CMK (cell line): ENCODE results near the gene ZMYM5.
"Not testable (repeated sequence)": the region's sequence is repeated elsewhere in the genome, so short reads cannot be mapped to it uniquely, and the experiment has no call there.

Experiments used
- DNase-seq: peaks from one replicate; pipeline ENCODE4 v3.0.0-alpha.2; 2010; ENCODE audit warnings: low read depth

ZMYM5 gene

DNA sequence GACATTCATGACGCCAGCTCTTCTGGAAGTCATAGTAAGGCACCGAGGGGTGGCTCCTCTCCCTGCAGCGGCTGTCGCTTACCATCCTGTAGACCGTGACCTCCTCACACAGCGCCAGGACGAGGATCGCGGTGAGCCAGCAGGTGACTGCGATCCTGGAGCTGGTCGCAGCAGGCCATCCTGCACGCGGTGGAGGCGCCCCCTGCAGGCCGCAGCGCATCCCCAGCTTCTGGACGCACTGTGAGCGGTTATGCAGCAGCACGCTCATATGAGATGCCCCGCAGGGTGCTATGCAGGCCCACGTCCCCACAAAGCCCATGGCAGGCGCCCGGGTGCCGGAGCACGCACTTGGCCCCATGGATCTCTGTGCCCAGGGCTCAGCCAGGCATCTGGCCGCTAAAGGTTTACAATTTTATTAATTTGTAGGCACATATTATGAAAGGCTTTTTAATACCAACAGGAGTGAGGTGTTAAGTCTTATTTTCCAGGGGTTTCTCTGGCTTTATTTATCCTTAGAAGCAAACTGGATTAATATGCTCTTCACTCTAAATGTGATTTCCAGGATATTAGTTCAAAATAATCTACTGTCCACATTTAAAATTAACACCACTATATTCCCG, 45.1 kb downstream of the ZMYM5 start:
- DNase-seq = no peak

DNA sequence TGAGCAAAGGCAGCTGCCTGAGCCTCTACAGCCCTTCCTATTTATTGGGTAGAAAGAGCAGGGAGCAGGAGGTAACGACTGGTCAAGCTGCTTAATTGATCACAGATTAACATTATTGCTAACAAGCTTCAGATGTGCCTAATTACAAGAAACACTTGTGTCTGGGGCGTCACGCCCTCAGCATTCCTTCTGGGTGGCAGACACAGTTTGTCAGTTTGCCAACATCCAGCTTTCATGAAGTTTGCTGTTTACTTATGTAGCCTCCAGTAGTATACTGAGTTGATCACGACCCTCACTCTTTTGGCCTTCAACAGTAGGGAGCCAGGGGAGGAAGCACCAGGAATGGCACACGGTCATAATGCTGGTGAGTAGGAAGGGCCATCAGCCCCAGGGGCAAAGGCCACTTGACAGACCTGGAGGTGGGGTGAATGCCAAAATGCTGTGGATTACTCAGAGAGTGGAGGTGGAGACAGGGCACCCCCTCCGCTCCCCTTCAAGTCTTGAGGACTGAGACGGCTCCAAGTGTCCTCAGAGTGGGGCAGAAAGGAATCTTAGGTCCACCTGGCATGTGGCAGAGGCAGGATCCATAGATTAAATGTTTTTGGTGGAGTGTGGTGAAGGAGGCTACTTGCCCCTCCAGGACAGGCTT, 45.8 kb downstream of the ZMYM5 start:
- no peak for DNase-seq

DNA sequence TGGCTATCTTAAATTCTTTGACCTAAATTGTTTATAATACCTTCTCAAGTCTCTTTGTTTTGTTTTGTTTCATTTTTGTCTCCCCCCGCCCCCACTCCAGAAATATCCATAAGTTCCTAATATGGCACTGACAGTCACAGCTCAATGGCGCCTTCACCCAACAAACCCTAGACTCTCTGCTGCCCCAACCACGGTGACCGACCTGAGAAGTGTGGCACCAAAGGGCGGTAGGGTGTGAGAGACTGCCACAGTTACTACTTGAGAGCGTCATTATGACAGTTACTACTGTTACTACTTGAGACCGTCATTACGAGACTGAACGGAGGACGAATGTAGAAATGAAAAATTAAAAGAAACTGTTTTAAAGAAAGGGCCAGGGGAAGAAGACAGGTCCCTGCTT, 46.3 kb downstream of the ZMYM5 start:
- DNase-seq = no peak

DNA sequence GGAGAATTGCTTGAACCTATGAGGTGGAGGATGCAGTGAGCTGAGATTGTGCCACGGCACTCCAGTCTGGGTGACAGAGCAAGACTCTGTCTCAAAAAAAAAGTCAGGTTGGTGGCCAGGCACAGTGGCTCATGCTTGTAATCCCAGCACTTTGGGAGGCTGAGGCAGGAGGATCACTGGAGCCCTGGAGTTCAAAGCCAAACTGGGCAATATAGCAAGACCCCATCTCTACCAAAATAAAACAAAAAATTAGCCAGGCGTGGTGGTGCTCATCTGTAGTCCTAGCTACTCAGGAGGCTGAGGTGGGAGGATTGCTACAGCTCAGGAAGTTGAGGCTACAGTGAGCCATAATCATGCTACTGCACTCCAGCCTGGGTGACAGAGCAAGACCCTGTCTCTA, 47.6 kb downstream of the ZMYM5 start:
- not testable (repeated sequence) for DNase-seq

DNA sequence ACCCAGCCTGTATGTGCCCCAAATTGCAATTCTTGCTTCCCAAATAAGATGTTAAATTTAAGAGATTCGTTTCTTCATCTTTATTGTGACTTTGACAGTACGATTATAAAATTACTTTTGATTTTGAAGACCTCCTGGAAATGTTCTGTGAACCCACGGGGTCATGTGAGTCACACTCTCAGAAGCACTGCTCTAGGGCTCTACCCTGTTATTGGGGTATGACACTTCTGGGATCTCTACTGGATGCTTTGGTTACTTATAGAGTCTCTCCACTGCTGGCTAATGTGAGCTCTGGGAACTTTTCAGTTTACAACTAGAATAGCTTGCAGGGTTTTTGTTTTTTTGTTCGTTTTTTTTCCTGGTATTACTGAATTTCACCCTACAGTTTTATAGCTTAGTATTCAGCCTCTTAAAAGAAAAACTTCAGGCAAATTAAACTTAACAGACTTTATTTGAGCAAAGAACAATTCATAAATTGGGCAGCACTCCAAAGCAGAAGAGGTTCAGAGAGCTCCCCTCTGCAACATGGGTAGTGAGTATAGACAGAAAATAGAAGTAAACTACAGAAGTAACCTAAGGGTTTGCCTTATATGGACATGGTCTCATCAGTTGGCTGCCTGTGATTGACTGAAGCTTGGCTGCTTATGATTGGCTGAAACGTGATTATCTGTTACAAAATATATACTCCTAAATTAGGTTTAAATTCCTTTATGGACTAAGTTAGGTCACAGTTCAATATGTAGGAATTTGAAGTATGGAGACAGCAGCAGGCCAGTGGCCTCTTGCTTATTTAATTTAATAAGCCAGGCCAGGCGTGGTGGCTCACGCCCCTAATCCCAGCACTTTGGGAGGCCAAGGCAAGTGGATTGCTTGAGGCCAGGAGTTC, 52.2 kb downstream of the ZMYM5 start:
- DNase-seq = no peak

DNA sequence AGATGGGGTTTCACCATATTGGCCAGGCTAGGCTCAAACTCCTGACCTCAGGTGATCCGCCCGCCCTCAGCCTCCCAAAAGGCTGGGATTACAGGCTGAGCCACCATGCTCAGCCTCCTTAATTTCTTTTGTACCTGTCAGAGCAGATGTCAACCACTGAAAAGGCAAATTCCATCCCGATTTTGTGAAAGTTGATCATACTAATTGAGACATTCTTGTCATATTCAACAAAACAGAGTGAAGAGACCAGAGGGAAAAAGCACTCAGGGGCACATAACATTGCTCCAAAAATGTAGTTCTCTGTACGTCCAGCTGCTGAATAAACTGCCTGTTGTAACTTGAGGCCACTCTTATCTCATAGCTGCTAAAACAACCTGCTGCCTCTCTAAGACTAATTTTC, 53.3 kb downstream of the ZMYM5 start:
- no peak for DNase-seq

DNA sequence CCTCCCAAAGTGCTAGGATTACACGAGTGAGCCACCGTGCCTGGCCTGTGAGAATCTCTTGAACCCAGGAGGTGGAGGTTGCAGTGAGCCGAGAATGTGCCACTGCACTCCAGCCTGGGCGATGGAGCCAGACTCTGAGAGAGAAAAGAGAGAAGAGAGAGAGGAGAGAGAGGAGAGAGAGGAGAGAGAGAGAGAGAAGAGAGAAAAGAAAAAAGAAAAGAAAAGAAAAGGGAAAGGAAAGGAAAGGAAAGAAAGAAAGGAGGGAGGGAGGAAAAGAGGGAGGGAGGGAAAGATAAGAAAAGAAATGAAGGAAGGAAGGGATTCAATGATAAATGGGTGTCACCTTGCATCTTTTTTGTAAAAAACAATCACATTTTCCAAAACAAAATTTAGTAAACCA, 57.7 kb downstream of the ZMYM5 start:
- DNase-seq = no peak

DNA sequence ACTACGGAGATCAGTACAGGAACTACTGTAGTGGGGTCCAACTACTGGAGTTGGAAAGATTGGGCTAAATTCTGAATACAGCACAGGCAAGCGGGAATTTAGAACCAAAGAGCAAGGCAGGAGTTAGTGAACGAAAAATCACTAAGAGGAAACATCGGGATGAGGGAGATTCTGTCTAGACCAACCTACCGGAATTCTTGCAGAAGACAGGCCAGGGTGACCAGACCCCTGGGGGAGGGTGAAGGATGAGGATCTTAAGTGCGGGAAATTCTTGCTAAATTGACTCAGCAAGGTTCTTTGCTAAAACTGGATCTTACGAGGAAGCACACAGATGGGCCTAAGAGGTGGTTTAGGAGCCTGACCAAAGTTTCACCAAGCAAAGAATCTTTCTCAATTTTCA, 67.5 kb downstream of the ZMYM5 start:
- DNase-seq = no peak

DNA sequence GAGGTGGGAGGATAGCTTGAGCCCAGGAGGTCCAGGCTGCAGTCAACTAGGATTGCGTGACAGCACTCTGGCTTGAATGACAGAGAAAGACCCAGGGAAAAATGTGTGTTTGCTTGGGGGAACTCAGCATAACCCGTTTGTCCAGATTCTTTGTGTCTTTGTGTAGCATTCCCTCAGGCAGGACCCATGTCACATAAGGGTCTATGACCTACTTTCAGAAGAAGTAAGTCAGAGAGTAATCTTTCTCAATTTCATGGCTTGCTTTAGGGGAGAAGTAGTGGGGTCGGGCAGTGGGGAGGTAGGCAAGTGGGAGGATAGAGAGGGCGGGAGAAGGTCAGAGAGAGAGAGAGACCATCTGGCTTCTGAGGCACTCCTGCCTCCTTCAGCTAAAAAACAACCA, 68.8 kb downstream of the ZMYM5 start:
- no peak for DNase-seq

DNA sequence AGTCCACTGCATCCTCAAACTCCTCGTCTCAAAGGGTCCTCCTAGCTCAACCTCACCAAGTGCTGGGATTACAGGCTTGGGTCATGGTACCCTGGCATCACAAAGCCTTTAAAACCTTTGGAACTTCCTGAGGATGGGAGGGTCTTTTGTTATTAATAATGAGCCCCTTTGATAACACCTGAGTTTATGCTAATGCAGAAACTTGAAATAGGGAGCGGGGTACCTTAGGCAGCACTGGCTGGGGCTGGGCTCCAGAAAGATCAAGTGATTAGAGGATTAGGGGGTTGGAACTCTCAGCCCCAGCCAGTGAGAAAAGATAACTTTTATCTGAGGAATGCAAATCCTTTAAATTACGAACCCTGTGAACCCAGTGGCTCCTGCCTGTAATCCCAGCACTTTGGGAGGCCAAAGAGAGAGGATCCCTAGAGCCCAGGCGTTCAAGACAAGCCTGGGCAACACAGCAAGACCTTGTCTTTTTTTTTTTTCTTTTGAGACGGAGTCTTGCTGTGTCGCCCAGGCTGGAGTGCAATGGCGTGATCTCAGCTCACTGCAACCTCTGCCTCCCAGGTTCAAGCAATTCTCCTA, 71.4 kb downstream of the ZMYM5 start:
- no peak for DNase-seq

DNA sequence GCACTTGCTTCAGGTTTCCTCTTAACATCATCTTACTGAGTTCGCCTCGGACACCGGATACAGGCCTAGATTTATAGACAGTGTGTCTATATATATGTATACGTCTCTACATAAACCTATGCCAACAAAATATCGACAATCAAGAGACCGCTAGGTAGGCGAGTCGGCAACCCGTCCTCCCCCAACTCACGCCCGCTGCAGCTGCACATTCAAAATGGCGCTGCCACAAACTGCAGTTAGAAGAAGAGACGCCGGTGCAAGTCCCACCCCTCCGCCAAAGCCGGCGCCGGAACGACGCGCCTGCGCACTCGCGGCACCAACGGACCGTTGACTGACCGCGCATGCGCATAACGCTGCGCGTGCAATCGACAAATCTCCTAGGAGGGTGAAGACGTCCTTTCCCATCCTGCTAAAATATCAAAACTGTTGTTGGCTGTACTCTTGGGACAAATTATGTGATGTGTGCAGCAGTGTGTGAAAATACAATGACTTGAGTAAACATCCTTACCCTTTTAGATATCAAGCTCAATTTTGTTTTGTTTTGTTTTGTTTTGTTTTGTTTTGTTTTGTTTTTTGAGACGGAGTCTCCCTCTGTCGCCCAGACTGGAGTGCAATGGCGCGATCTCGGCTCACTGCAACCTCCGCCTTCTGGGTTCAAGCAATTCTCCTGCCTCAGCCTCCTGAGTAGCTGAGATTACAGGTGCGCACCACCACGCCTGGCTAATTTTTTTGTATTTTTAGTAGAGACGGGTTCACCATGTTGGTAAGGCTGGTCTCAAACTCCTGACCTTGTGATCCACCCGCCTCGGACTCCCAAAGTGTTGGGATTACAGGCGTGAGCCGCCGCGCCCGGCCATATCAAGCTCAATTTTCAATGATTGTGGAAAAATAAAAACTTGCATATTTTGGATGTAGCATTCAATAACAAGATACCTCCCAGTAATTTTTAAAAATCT, 80.4 kb downstream of the ZMYM5 start, which contains the start of gene PSPC1:
PSPC1 (minus strand) TSS at position 219 of the 956 bp plus-strand sequence; CDS start at position 31, 188 bp downstream.
- peak; percentile 56 for DNase-seq

DNA sequence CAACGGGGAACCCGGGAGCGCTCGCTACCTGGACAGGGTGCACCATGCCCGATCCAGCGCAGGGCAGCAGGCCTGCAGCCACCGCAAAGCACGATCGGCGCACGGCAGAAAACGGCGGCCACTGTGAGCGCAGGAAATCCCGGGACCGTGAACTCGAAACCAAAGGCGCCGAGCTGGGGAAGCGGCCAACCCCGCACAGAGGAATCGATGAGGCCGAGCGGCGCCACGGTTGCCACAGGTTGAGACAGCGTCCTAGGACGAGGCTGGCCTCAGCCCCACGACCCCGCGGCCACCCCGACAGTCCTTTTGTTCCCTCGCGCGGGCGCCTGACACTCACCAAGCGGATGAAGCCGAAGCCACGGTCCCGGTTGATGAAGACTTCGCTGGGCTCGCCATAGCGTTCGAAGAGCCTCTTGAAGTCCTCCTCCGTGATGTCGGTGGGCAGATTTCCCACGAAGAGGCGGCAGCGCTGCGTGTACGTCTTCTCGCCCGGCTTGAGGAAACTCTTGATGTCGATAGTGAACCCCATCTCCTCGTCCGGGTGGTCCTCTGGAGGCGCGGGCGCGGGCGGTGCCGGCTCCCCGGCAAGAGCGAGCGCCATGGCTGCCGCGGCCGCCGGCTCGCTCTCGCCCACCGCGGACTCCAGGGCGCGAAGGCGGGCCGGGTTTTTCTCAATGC, 81.3 kb downstream of the ZMYM5 start:
- DNase-seq = no peak

DNA sequence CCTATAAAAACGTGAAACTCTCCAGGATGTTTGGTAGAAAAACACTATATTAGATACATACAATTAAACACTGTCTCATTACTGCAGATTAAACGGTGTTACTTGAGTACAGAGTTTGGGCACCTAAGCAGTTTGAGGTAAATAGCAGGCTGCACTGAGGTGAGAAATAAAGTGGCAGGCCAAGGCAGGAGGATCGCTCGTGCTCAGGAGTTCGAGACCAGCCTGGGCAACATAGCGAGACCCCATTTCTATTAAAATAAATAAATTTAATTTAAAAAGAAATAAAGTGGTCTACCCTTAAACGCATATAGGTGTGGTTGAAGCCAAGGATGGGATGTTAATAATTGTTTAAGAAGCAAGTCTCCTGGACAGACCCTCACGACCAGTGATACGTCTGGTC, 81.9 kb downstream of the ZMYM5 start:
- DNase-seq = no peak

DNA sequence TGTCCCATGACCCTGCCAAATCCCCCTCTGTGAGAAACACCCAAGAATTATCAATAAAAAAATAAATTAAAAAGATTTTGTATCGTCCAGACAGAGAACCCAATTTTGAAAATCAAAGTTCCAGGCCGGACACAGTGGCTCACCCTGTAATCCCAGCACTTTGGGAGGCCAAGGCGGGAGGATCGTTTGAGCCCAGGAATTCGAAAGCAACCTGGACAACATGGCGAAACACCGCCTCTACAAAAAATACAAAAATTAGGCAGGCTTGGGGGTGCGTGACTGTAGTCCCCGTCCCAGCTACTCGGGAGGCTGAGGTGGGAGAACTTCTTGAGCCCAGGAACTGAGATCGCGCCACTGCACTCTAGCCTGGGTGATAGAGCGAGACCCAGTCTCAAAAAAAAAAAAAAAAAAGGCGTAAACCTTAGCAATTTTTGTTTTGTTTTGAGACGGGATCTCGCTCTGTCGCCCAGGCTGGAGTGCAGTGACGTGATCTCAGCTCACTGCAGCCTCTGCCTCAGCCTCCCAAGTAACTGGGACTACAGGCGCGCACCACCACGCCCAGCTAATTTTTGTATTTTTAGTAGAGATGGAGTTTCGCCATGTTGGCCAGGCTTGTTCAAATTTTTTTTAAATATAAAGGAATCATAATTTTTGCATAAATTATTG, 82.6 kb downstream of the ZMYM5 start:
- not testable (repeated sequence) for DNase-seq
